ENCODE measurements around the gene TMPRSS4. TPM values are rescaled to one million over a fixed set of nuclear protein-coding genes. Genes with fewer than 3 reads are reported as not detected.
"Not testable (repeated sequence)": the region's sequence is repeated elsewhere in the genome, so short reads cannot be mapped to it uniquely, and the experiment has no call there.

Gene TMPRSS4
- total RNA-seq, 1 donor = not detected

- no peak overlapping the region for H3K4me3 ChIP-seq (ENCODE audit: low read depth, low read length)
- no peak for TF ChIP-seq CTCF (IDR thresholded peaks at IDR 0.05; ENCODE audit: insufficient read depth, low read depth, low read length)
- no peak for DNase-seq (ENCODE audit: low read depth)
These were observed 15.2 kb upstream of the TMPRSS4 start for GRCh38 chr11:118061586-118062125.

GRCh38 chr11:118062181-118062580 is 14.7 kb upstream of the TMPRSS4 start:
- not testable (repeated sequence) for H3K4me3 ChIP-seq (ENCODE audit: low read depth, low read length)

GRCh38 chr11:118062631-118063030 is 14.2 kb upstream of the TMPRSS4 start:
- not testable (repeated sequence) for H3K4me3 ChIP-seq (ENCODE audit: low read depth, low read length); DNase-seq (ENCODE audit: low read depth)

More at GRCh38 chr11:118062181-118062580, 14.7 kb upstream of the TMPRSS4 start:
- DNase-seq (ENCODE audit: low read depth) = not testable (repeated sequence)

- no peak overlapping the region for H3K4me3 ChIP-seq (ENCODE audit: low read depth, low read length)
- no peak for DNase-seq (ENCODE audit: low read depth)
- TF ChIP-seq CTCF (IDR thresholded peaks at IDR 0.05; ENCODE audit: insufficient read depth, low read depth, low read length) = no peak
These were observed 11.9 kb upstream of the TMPRSS4 start for GRCh38 chr11:118064956-118065355.

- H3K4me3 ChIP-seq (ENCODE audit: low read depth, low read length) = no peak overlapping the region
- DNase-seq (ENCODE audit: low read depth) = no peak
- TF ChIP-seq CTCF (IDR thresholded peaks at IDR 0.05; ENCODE audit: insufficient read depth, low read depth, low read length) = no peak
These were observed 11.5 kb upstream of the TMPRSS4 start for GRCh38 chr11:118065384-118065783.

- no peak overlapping the region for H3K4me3 ChIP-seq (ENCODE audit: low read depth, low read length)
- TF ChIP-seq CTCF (IDR thresholded peaks at IDR 0.05; ENCODE audit: insufficient read depth, low read depth, low read length) = no peak
- no peak for DNase-seq (ENCODE audit: low read depth)
These were observed 9.9 kb upstream of the TMPRSS4 start for GRCh38 chr11:118067006-118067405.

- no peak for TF ChIP-seq CTCF (IDR thresholded peaks at IDR 0.05; ENCODE audit: insufficient read depth, low read depth, low read length)
- DNase-seq (ENCODE audit: low read depth) = no peak
- no peak overlapping the region for H3K4me3 ChIP-seq (ENCODE audit: low read depth, low read length)
These were observed 8.5 kb upstream of the TMPRSS4 start for GRCh38 chr11:118068206-118068944.

All from fibroblast of villous mesenchyme (primary cell).